Transverse colon (tissue), 4 donors: Measurements from ENCODE around the gene MEIS2. TPM values are rescaled to one million over a fixed set of nuclear protein-coding genes. Genes with fewer than 3 reads are reported as not detected.

Source experiments
- DNase-seq: peaks from one replicate; pipeline ENCODE4 v3.0.0-alpha.2; 2019
- H3K27ac ChIP-seq, 4 donors: fragments of 200-600 bp; sonication (generic); 2 replicates each; pipeline ENCODE4 v1.5.1; 2016 to 2018; ENCODE audit warnings: inconsistent platforms in 4 of 4
- H3K27me3 ChIP-seq: fragments of 200-600 bp; sonication (generic); 2 replicates; pipeline ENCODE4 v1.5.1; 2017; ENCODE audit warnings: inconsistent platforms
- H3K36me3 ChIP-seq, 4 donors: fragments of 200-600 bp; sonication (generic); 2 replicates each; pipeline ENCODE4 v1.5.1; 2017 to 2019; ENCODE audit warnings: inconsistent platforms in 4 of 4
- H3K4me1 ChIP-seq, 4 donors: fragments of 200-600 bp; sonication (generic); 2 replicates each; pipeline ENCODE4 v1.5.1; 2017 to 2020; ENCODE audit warnings: inconsistent platforms in 4 of 4
- H3K4me3 ChIP-seq, 4 donors: fragments of 200-600 bp; sonication (generic); 1 replicate in 1 of 4; 2 replicates in 3 of 4; pipeline versions ENCODE4 v1.5.1 to v1.6.1; 2017 to 2019; ENCODE audit warnings: inconsistent platforms in 4 of 4
- H3K9me3 ChIP-seq, 2 donors: fragments of 200-600 bp; sonication (generic); 2 replicates each; pipeline ENCODE4 v1.5.1; 2017 to 2019; ENCODE audit warnings: inconsistent platforms in 2 of 2
- EP300 ChIP-seq: sonication (generic); formaldehyde crosslinking; IDR thresholded peaks from one replicate; pipeline ENCODE4 v1.6.1; 2017; ENCODE audit warnings: antibody characterized with exemption, low read depth
- POLR2A ChIP-seq: fragments of 450-650 bp; IDR thresholded peaks from one replicate; pipeline ENCODE4 v1.6.1; 2016; ENCODE audit warnings: antibody characterized with exemption, mild to moderate bottlenecking, moderate library complexity
- POLR2AphosphoS5 ChIP-seq, 3 donors: sonication (generic); formaldehyde crosslinking; IDR thresholded peaks; one replicate each; pipeline ENCODE4 v1.6.1; 2016; ENCODE audit warnings: antibody characterized with exemption in 3 of 3
- WGBS, 2 donors: methylation state at CpG; one replicate each; pipeline ENCODE4 v1.1.5; 2018; ENCODE audit warnings: low coverage in 1 of 2; 5-methylcytosine and 5-hydroxymethylcytosine counted together
- in situ Hi-C, 4 donors: fragments of 200-750 bp; cut with MboI; loops; one replicate each; pipeline versions ENCODE4 v1.15.0 to v1.15.1; 2017; ENCODE audit warnings: low sequenced_read_pairs in 3 of 4, low pct_ligation_motif_present in 1 of 4, low pct_unique_long_range_greater_than_20kb in 1 of 4
- intact Hi-C: fragments of 100-400 bp; cut with DNase I; formaldehyde crosslinking; loops from one replicate; pipeline ENCODE4 v1.15.1; 2023; ENCODE audit warnings: low total_unique reads
- total RNA-seq, 4 donors: library from RNA; depleted of rRNA; stranded (reverse); fragments of >200 nt; gene quantifications; one replicate each; pipeline ENCODE4 v1.1.0, GENCODE V29; 2016
- TF ChIP-seq, protein P1 (sequence below), 5 experiments: fragments of 200-600 bp in 3 of 5; fragments of 450-650 bp in 2 of 5; sonication (generic) in 3 of 5; IDR thresholded peaks; 1 replicate in 2 of 5; 2 replicates in 3 of 5; pipeline ENCODE4 v1.5.1; 2016 to 2017; ENCODE audit warnings: antibody characterized with exemption in 5 of 5, inconsistent platforms in 3 of 5, mild to moderate bottlenecking in 2 of 5, moderate library complexity in 1 of 5

The MEIS2 gene
- 10 to 100 TPM; 16.5 to 43.4 (median 32.7) TPM for total RNA-seq

DNA sequence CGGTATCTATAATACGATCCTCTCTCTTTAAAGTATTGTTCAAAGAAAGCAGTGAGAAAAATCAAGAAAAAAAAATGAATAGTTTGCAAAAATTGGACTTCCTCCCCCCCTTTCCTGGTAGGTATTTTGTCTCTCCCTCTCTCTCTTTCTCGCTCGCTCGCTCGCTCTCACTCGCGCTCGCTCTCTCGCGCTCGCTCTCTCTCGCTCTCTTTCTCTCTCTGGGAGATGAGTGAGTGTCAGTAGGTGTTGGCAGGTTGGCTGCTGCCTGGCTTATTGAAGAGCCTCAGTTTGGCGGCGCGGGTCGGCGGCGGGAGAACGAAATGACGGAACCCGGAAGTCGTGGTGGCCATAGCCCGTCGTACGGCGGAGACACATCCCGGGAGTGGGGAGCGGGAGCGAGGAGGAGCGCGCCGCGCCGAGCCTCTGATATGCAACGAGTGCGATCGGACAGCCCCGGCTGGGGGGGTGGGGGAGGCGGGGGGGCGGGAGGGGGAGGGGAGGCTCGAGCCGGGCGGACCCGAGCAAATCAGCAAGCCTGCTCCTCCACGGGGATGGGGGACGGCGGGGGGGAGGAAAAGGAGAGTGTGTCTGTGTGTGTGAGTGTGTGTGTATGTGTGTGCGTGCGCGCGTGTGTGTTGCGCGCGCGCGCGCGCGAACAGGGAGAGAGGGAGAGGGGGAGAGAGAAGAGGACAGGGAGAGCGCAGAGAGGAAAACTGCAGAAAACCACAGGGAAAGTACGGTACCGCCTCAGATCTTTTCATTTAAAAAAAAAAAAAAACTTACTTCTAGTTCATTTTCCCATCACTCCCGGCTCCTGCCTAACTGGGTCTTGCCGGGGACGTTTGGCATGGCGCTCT, at the start of gene MEIS2:
Gene MEIS2 (minus strand): TSS at position 441 of the 857 bp plus-strand sequence. CDS start 1,083 bp downstream, outside the sequence.
- DNase-seq, result peak; percentile 81
- Histone ChIP-seq H3K4me1 (peaks cover 0 to 29% (median 4%) of the 10 kb centered on the region in 4 donors), H3K4me3 (peak within 1 kb of the TSS; percentile 48 to 72 (median 66)), H3K27me3 (peaks cover 93% of the 10 kb centered on the region), H3K27ac (peak within 1 kb of the TSS; percentile 82 to 98 (median 90)), H3K36me3 (no peaks in the 10 kb centered on the region), H3K9me3 (no peaks in the 10 kb centered on the region)
- in situ Hi-C loops, result loop anchor here (10.0 to 25.0 kb wide), 3 partner anchors 213 to 1588 kb away; no protein-coding TSS in a partner anchor
- TF ChIP-seq POLR2A (peak; percentile 54), POLR2AphosphoS5 (IDR thresholded peaks at IDR 0.05) (peak; percentile 73 to 85 (median 79)), EP300 (no peak)
- TF ChIP-seq, protein P1, sequence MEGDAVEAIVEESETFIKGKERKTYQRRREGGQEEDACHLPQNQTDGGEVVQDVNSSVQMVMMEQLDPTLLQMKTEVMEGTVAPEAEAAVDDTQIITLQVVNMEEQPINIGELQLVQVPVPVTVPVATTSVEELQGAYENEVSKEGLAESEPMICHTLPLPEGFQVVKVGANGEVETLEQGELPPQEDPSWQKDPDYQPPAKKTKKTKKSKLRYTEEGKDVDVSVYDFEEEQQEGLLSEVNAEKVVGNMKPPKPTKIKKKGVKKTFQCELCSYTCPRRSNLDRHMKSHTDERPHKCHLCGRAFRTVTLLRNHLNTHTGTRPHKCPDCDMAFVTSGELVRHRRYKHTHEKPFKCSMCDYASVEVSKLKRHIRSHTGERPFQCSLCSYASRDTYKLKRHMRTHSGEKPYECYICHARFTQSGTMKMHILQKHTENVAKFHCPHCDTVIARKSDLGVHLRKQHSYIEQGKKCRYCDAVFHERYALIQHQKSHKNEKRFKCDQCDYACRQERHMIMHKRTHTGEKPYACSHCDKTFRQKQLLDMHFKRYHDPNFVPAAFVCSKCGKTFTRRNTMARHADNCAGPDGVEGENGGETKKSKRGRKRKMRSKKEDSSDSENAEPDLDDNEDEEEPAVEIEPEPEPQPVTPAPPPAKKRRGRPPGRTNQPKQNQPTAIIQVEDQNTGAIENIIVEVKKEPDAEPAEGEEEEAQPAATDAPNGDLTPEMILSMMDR (IDR thresholded peaks at IDR 0.05), result no peak
- 1 to 3% methylated on average over 15 to 38 of the region's 67 CpGs for WGBS, 2 donors
- intact Hi-C loops, result loop anchor here (10.0 kb wide), 1 partner anchor 496 kb away; no protein-coding TSS in a partner anchor

DNA sequence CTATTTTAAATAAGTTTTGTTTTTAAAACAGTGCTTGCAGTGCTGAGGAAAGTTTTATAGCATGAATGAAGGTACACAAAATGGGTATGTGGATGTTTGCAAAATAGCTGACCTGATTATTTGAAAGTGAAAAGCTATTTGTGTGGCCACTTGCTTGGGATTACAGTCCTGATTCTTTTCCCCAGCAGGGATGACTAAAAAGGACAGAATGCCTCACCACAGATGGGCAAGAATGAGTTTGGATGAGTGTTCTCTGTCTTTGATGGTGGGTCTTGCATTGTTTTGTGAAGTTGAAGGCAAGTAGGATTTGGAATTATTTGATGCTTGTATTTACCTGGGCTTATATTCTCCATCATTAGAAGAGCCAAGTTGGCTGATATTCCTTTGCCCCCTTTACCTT, 48.8 kb upstream of the MEIS2 start:
- Histone ChIP-seq H3K4me1 (no peaks in the 10 kb centered on the region), H3K27me3 (no peaks in the 10 kb centered on the region), H3K9me3 (no peaks in the 10 kb centered on the region), H3K36me3 (no peaks in the 10 kb centered on the region), H3K27ac (no peak overlapping the region), H3K4me3 (no peak overlapping the region)
- in situ Hi-C loops, result loop anchor here in 1 of 4 donors (25.0 kb wide), 1 partner anchor 637 kb away; no protein-coding TSS in a partner anchor
- TF ChIP-seq, protein P1 (IDR thresholded peaks at IDR 0.05), result no peak
- TF ChIP-seq EP300 (no peak), POLR2AphosphoS5 (IDR thresholded peaks at IDR 0.05) (no peak), POLR2A (no peak)
- no peak for DNase-seq
- intact Hi-C loops, result no loop called here

DNA sequence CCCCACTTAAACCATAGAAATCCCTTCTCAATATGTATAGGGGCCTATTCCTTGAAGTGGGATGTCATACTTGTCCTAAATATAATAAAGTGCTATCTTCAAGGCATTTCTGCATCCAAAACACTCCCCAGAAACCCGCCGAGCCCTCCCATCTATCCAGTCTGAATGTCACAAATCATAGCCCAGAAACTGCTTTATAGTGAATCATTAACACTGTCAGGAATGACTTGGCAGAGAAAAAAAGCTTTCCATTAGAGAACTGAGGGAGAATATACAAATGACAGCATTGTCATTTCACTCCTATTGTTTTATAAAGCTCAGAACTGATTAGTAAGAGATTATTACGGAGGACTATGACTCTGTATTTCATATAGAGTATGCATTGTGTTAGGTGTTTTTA, 48.4 kb upstream of the MEIS2 start:
- H3K27ac ChIP-seq, result no peak overlapping the region
- no peaks in the 10 kb centered on the region for H3K36me3 ChIP-seq
- no peaks in the 10 kb centered on the region for H3K27me3 ChIP-seq
- no peak for DNase-seq
- in situ Hi-C loops (loop anchor here in 1 of 4 donors (25.0 kb wide), 1 partner anchor 636 kb away; no protein-coding TSS in a partner anchor), intact Hi-C loops (no loop called here)
- no peaks in the 10 kb centered on the region for H3K9me3 ChIP-seq
- 11 to 56% methylated on average over 1 to 3 of the region's 3 CpGs for WGBS, 2 donors
- TF ChIP-seq POLR2AphosphoS5 (IDR thresholded peaks at IDR 0.05) (no peak), POLR2A (no peak), EP300 (no peak)
- TF ChIP-seq, protein P1 (IDR thresholded peaks at IDR 0.05), result no peak
- no peaks in the 10 kb centered on the region for H3K4me1 ChIP-seq
- no peak overlapping the region for H3K4me3 ChIP-seq

DNA sequence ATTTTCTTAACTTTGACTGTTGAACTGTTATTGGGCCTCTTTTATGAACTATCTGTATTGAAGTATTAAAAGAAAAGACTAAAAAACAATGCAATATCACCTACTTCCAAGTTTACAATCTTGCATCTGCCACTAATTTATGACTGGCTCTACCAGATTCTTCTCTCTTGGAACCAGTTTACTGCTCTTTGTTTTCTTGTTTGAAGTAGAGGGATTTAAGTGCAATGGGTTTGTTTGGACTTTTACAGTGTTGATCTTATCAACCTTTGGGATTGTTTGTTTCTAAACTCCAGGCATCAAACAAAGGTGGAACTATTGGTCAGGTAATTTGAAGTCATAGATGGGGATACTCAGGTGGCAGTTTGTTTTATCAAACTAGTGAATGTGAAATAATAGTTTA, 43.0 kb upstream of the MEIS2 start:
- DNase-seq, result no peak
- no peaks in the 10 kb centered on the region for H3K4me1 ChIP-seq
- in situ Hi-C loops, result loop anchor here in 1 of 4 donors (25.0 kb wide), 1 partner anchor 631 kb away; no protein-coding TSS in a partner anchor
- intact Hi-C loops, result no loop called here
- no peaks in the 10 kb centered on the region for H3K27me3 ChIP-seq
- H3K9me3 ChIP-seq, result no peaks in the 10 kb centered on the region
- no peak for TF ChIP-seq POLR2AphosphoS5 (IDR thresholded peaks at IDR 0.05)
- no peak for TF ChIP-seq EP300
- TF ChIP-seq, protein P1 (IDR thresholded peaks at IDR 0.05), result no peak
- TF ChIP-seq POLR2A, result no peak
- no peak overlapping the region for H3K27ac ChIP-seq
- H3K36me3 ChIP-seq, result no peaks in the 10 kb centered on the region
- H3K4me3 ChIP-seq, result no peak overlapping the region
